Measurements from ENCODE around the gene FHIT. TPM values are rescaled to one million over a fixed set of nuclear protein-coding genes. Genes with fewer than 3 reads are reported as not detected.

Gene FHIT
- total RNA-seq, 1 donor from 2014 or later: 16.1 TPM

DNA sequence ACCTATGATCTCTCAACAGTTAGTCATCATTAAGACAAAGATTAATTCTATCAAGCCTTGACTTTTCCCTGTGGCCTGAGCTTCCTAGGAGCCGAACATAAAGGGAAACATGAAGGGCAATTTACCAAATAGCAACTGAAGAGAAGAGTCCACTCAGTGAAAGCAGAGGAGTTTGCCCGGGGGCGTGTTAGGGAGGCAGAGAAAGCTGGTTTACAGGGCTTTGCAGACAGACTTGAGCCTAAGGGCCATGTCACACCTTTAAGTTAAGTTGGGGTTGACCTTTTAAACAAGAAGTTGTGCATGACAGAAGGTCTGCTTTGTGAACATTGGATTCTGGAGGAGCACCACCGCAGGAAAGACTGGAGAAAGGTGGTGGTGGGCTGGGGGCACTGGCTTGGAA is 1499.6 kb downstream of the FHIT start:
- TF ChIP-seq, protein P1, sequence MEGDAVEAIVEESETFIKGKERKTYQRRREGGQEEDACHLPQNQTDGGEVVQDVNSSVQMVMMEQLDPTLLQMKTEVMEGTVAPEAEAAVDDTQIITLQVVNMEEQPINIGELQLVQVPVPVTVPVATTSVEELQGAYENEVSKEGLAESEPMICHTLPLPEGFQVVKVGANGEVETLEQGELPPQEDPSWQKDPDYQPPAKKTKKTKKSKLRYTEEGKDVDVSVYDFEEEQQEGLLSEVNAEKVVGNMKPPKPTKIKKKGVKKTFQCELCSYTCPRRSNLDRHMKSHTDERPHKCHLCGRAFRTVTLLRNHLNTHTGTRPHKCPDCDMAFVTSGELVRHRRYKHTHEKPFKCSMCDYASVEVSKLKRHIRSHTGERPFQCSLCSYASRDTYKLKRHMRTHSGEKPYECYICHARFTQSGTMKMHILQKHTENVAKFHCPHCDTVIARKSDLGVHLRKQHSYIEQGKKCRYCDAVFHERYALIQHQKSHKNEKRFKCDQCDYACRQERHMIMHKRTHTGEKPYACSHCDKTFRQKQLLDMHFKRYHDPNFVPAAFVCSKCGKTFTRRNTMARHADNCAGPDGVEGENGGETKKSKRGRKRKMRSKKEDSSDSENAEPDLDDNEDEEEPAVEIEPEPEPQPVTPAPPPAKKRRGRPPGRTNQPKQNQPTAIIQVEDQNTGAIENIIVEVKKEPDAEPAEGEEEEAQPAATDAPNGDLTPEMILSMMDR (IDR thresholded peaks at IDR 0.05; ENCODE audit: unreplicated experiment): no peak
- Mint-ChIP-seq H3K36me3 (ENCODE audit: insufficient read depth) (peaks cover 1% of the 10 kb centered on the region), H3K4me3 (ENCODE audit: low read depth) (no peak overlapping the region), H3K27ac (no peak overlapping the region), H3K9me3 (ENCODE audit: low read depth) (peaks cover 4% of the 10 kb centered on the region), H3K4me1 (ENCODE audit: low read depth) (peaks cover 8% of the 10 kb centered on the region), H3K27me3 (no peaks in the 10 kb centered on the region)
- no peak for DNase-seq (ENCODE audit: low spot score, unreplicated experiment)

DNA sequence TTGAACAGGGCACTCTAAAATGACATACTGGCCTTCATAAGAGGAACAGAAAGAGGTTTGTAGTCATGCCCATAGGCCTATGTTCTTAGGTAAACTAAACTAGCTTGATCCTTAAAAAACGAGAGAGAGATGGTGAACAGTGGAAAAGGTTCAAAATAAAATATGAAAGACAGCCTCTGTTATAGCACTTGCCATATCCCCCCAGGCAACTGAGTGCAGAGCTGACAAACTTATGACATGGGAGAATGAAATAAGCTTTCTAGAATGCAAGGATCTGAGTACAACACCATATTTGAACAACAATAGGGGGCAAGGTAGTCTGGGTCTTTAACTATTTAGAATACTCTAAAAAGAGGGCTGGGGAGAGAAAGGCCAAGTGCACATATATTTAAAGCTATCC is 1500.9 kb downstream of the FHIT start:
- DNase-seq (ENCODE audit: low spot score, unreplicated experiment): no peak
- Mint-ChIP-seq H3K4me3 (ENCODE audit: low read depth) (no peak overlapping the region), H3K36me3 (ENCODE audit: insufficient read depth) (peaks cover 1% of the 10 kb centered on the region), H3K4me1 (ENCODE audit: low read depth) (peaks cover 3% of the 10 kb centered on the region), H3K9me3 (ENCODE audit: low read depth) (peaks cover 4% of the 10 kb centered on the region), H3K27ac (no peak overlapping the region), H3K27me3 (no peaks in the 10 kb centered on the region)
- TF ChIP-seq, protein P1 (IDR thresholded peaks at IDR 0.05; ENCODE audit: unreplicated experiment): no peak

DNA sequence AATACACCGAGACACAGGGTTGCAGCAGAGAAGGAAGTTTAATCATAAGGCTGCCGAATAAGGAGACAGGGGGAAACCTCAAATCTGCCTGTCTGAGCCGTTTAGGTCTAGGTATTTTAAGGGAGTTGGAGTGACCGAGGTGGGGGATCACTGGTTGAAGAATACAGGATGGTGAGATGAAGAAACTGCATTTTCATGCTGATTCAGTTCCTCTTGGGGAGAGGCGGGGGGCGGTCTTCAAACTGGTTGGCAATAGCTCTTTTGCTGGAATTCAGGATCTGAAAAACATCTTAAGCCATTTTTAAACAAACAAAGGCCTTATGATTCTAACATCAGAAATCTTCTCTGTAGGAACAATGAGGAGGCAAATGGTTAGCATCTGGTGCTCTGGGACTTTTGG is 1502.0 kb downstream of the FHIT start:
- Mint-ChIP-seq H3K4me1 (ENCODE audit: low read depth) (no peaks in the 10 kb centered on the region), H3K9me3 (ENCODE audit: low read depth) (peaks cover 4% of the 10 kb centered on the region), H3K36me3 (ENCODE audit: insufficient read depth) (peaks cover 1% of the 10 kb centered on the region), H3K4me3 (ENCODE audit: low read depth) (no peak overlapping the region), H3K27ac (no peak overlapping the region), H3K27me3 (no peaks in the 10 kb centered on the region)
- DNase-seq (ENCODE audit: low spot score, unreplicated experiment): no peak
- TF ChIP-seq, protein P1 (IDR thresholded peaks at IDR 0.05; ENCODE audit: unreplicated experiment): no peak

DNA sequence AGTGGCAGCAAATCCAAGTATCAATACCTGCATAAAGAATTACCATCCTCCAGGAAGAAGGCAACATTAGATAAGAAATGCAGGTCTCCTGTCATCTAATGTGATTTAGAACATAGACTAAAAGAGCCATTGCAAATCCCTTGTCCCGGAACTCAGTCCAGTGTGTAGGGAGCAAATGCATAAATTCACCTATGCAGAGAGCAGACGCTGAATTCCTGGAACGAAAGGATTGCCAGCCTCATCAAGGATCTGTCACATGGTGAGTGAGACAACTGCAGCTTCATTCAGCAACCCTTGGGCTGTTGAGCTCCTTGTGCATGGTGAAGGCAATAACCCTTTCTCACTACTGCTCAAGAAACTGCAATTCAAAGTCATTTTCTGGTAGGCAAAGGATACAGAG is 1504.7 kb downstream of the FHIT start:
- no peak overlapping the region for H3K4me3 Mint-ChIP-seq (ENCODE audit: low read depth)
- H3K4me1 Mint-ChIP-seq (ENCODE audit: low read depth): no peaks in the 10 kb centered on the region
- H3K27ac Mint-ChIP-seq: no peak overlapping the region
- DNase-seq (ENCODE audit: low spot score, unreplicated experiment): no peak
- peaks cover 8% of the 10 kb centered on the region for H3K9me3 Mint-ChIP-seq (ENCODE audit: low read depth)
- peaks cover 1% of the 10 kb centered on the region for H3K36me3 Mint-ChIP-seq (ENCODE audit: insufficient read depth)
- TF ChIP-seq, protein P1 (IDR thresholded peaks at IDR 0.05; ENCODE audit: unreplicated experiment): no peak
- no peaks in the 10 kb centered on the region for H3K27me3 Mint-ChIP-seq

DNA sequence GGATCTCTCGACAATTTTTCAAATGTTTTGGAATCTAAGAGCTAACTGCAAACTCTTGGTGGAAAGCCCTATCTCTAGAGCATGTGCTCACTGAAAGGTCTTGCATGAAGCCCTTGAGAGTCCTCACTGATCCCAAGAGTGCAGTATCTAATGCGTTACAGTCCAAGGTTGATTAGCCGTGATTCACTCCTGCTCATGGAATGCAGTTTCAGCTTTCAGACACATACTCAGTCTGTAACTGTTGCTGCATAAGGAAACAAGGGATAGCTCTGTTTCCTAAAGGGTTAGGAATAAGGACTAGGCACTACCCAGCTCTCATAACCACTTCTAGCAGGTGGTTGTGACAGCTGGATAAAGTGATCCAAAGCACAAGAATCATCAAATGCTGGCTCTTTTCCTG is 1514.0 kb downstream of the FHIT start:
- no peaks in the 10 kb centered on the region for H3K36me3 Mint-ChIP-seq (ENCODE audit: insufficient read depth)
- H3K4me1 Mint-ChIP-seq (ENCODE audit: low read depth): peaks cover 6% of the 10 kb centered on the region
- DNase-seq (ENCODE audit: low spot score, unreplicated experiment): no peak
- H3K27me3 Mint-ChIP-seq: peaks cover 3% of the 10 kb centered on the region
- no peaks in the 10 kb centered on the region for H3K9me3 Mint-ChIP-seq (ENCODE audit: low read depth)
- H3K27ac Mint-ChIP-seq: no peak overlapping the region
- no peak overlapping the region for H3K4me3 Mint-ChIP-seq (ENCODE audit: low read depth)
- TF ChIP-seq, protein P1 (IDR thresholded peaks at IDR 0.05; ENCODE audit: unreplicated experiment): no peak
